ENCODE data around the gene PRG3.

PRG3 gene

GRCh38 chr11:57335343-57336110 is 45.4 kb downstream of the PRG3 start, which contains the start of gene SSRP1:
Gene SSRP1, minus strand, starts transcription at chr11:57335892. Its CDS starts 771 bp downstream, at chr11:57335121.
- peak; percentile 86 for DNase-seq

DNA sequence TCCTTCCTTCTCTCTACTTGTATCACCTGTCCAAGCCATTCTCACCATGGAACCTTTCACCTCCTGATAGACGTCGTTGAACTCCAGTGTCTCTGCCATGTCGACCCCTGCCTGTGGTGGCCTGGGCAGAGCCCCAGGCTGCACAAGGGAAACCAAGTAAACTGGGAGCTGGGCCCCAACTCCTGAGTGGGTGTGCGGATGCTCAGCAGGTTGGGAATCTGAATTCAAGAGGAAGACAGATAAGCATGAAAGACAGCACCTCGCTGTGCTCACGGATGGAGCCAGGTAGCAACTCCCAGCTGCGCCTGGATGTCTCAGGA is 46.0 kb downstream of the PRG3 start:
- no peak for DNase-seq

DNA sequence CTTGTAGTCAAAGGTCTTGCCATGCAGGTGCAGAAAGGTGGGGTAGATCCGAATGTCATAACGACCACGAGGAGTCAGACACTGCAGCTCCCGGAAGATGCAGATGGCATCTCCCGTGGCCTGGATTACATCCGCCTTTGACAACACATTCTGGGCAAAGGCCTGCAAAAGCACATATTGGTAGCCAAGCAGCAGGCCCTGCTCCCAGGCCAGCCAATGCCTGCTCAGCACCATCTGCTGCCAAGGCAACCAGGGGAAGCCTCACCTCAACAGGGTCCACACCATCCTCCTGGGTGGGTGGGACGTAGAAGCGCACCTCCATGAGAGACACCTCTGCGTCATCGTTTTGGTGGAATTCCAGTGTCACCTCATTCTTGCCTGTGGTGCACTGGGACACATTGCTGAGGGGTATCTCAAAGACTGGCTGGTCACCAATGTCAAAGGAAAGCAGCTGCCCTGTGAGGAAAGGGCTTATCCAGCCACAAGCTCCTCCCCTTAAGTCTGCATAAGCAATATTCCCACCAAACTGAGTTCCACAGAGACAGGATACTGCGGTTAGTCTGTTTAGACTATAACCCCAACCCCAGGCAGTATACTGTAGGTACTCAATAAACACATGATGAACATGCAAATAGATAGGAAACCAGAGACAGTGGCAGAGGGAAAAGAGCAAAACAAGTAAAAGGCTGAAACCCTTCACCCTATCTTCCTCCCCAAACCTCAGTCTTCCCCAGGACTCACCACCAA is 48.1 kb downstream of the PRG3 start:
- DNase-seq = no peak

- DNase-seq = no peak
These were observed 49.2 kb downstream of the PRG3 start for GRCh38 chr11:57331720-57332119.

DNA sequence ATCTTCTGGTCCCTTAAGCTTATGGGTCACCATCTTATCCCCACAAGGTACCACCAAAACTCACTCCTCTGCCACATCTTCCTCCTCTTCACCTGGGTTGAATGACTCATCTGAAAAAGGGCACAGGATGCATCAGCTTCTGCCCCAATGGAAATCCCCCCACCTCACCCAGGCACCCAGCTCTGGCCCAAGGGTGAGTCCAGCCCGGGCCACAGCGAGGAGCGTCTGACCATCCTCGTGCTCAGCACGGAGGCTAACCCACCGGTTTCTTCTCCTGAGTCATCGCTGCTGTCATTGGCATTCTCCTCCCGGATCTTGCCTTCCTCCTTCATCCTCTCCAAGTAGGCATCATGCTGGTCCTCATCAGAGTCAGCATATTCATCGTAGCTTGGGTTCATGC is 50.9 kb downstream of the PRG3 start:
- no peak for DNase-seq

DNA sequence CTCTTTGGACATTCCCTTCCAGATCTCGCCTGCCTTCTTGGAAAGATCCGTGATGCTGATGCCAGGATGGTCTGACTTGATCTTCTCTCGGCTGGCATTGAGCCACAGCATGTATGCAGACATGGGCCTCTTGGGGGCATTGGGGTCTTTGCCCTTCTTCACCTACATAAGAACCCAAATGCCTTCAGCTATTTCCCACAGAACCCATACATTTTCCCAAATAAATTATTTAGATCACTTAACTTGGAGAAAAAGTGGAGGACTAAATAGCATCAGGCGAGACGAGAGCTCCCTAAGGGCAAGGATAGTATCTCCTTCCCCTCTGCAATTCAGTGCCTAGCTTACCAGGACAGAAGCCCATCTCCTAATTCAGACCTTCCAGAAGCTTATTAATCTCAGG is 53.2 kb downstream of the PRG3 start:
- no peak for DNase-seq
